Stimulated activated CD4-positive, alpha-beta T cell treated with anti-CD3 and anti-CD28 coated beads, Interleukin-4, amount 100 ng/mL, for 1 hour (primary cell): ENCODE results near the gene GZMB.
"Not testable (repeated sequence)": the region's sequence is repeated elsewhere in the genome, so short reads cannot be mapped to it uniquely, and the experiment has no call there.

Experiments used
- DNase-seq: peaks from one replicate; pipeline ENCODE4 v3.0.0-alpha.2; 2020

Gene GZMB

DNA sequence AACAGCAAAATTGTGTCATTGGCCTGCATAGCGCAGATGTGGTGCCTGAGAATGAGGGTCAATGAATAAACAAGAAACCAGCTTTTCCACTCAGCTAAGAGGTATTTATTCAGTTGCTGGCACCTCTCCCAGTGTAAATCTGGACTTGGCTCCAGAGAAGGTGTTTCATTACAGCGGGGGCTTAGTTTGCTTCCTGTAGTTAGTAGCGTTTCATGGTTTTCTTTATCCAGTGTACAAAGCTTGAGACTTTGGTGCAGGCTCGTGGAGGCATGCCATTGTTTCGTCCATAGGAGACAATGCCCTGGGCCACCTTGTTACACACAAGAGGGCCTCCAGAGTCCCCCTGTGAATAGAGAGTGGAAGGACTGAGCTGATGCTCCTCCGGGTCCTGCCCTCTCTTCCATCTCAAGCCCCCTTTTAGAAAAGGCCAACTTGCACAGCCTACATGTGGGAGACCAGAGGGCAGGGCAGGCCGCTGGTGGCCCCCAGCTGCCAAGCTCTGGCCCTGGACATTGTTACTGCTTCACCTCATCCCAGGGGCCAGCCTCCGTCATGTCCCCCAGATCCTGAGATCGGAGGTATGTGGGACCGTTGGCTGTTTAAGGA, 3.0 kb downstream of the GZMB start:
- DNase-seq, result no peak

DNA sequence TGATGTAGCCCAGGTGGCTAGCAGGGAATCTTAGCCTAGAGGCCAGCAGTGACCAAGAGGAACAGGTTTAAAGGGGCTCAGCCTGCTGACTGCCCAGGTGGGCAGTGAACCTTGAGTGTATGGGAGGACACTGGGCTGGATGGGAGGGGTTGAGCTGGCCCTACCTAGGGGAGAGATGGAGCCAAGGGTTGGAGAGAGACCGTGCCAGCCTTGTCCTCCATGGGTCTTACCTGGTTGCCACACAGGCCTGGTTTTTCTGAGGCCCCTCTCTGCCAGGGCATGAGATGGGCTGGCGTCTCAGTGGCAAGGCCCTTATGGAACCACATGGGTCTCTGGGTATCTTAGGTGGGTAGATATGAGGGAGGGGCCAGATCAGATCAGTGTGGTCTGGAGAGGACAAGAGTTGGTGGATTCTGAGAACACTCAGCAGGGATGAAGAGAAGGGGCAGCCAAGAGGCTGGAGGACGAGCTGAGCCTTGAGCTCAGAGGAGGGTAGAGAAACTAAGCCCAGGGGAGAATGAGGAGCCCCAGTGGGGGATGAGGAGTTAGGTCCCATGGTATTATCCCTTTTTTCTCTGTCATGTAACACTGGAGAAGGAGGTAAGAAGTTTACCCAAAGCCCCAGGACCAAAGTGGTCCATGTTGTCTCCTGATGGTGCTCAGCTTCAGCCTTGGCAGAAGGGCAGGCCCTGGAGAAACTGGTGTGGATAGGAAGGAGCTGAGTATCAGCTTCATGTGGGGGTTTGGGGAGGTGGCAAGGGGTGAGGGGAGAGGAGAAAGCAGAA, 3.7 kb downstream of the GZMB start:
- no peak for DNase-seq

DNA sequence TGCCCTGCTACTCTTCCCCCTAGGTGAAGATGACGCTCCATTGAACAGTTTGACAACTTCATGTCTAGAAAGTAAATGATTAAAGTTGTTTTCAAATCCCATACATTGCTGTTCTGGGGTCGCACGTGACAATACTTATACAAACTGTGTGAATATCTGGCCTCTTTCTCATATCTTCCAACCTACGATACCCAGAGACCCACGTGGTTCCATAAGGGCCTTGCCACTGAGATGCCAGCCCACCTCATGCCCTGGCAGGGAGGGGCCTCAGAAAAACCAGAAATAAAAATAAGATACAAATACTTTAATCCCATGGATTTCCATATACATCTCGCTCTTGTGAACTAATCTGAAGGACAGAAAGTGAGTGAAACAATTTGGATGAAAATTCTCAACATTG, 4.5 kb downstream of the GZMB start:
- no peak for DNase-seq

GRCh38 chr14:24613747-24614146, 20.2 kb downstream of the GZMB start:
- DNase-seq, result no peak

- DNase-seq, result no peak
These were observed 20.7 kb downstream of the GZMB start for GRCh38 chr14:24613241-24613640.

GRCh38 chr14:24612196-24612595, 21.8 kb downstream of the GZMB start:
- DNase-seq, result no peak

GRCh38 chr14:24609655-24610344, 24.2 kb downstream of the GZMB start, which contains the start of gene GZMH:
GZMH (minus strand) TSS chr14:24609685; CDS start chr14:24609613, 72 bp downstream.
- DNase-seq, result no peak

GRCh38 chr14:24607635-24608514, 26.1 kb downstream of the GZMB start:
- DNase-seq, result no peak

- DNase-seq, result no peak
These were observed 26.9 kb downstream of the GZMB start for GRCh38 chr14:24607081-24607480.

DNA sequence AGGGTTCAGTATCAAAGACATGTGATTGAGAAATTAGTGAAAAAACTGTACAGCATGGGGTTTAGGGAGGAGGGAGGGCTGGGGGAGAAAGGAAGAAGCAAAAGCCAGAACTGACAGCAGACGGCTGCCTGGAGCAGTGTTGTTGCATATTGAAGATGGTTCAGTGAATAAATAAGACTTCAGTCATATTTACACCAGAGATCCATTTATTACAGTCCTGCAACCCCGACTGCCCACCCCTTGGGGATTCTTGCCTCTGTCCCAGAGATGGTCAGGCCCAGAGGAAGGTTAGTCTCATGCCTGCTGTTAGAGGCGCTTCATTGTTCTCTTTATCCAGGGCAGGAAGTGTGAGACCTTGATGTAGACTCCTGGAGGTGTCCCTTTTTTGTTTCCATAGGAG, 27.7 kb downstream of the GZMB start:
- DNase-seq, result no peak

- DNase-seq, result peak; percentile 67
These were observed 28.4 kb downstream of the GZMB start for GRCh38 chr14:24605435-24606190.

GRCh38 chr14:24597403-24597802, 36.6 kb downstream of the GZMB start:
- no peak for DNase-seq

GRCh38 chr14:24595073-24595808, 38.7 kb downstream of the GZMB start:
- DNase-seq, result no peak

- DNase-seq, result not testable (repeated sequence)
These were observed 43.0 kb downstream of the GZMB start for GRCh38 chr14:24591004-24591403.

DNA sequence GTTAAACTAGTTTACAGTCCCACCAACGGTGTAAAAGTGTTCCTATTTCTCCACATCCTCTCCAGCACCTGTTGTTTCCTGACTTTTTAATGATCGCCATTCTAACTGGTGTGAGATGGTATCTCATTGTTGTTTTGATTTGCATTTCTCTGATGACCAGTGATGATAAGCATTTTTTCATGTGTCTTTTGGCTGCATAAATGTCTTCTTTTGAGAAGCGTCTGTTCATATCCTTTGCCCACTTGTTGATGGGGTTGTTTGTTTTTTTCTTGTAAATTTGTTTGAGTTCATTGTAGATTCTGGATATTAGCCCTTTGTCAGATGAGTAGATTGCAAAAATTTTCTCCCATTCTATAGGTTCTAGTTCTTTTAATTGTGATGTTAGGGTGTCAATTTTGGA, 49.6 kb downstream of the GZMB start:
- not testable (repeated sequence) for DNase-seq
